Stimulated activated CD8-positive, alpha-beta memory T cell treated with anti-CD3 and anti-CD28 coated beads, Interleukin-4, amount 100 ng/mL, for 48 hours (primary cell): ENCODE data around the gene LSS.

ENCODE experiments used
- DNase-seq: peaks from one replicate; pipeline ENCODE4 v3.0.0-alpha.2; 2020

The LSS gene

GRCh38 chr21:46228345-46229051, at the start of gene LSS:
LSS (minus strand) TSS chr21:46228774; CDS start chr21:46228745, 29 bp downstream.
- peak; percentile 97 for DNase-seq

GRCh38 chr21:46274797-46275390, 46.3 kb upstream of the LSS start:
- no peak for DNase-seq

GRCh38 chr21:46273341-46273740, 44.8 kb upstream of the LSS start:
- DNase-seq = no peak

- DNase-seq = no peak
Measured at GRCh38 chr21:46269466-46269865, 40.9 kb upstream of the LSS start.

- no peak for DNase-seq
Measured at GRCh38 chr21:46268371-46268770, 39.8 kb upstream of the LSS start.

- DNase-seq = no peak
Measured at GRCh38 chr21:46266946-46267345, 38.4 kb upstream of the LSS start.

GRCh38 chr21:46265736-46266525, 37.4 kb upstream of the LSS start:
- DNase-seq = no peak

- DNase-seq = no peak
Measured at GRCh38 chr21:46264690-46265144, 36.1 kb upstream of the LSS start.

GRCh38 chr21:46264046-46264689, 35.6 kb upstream of the LSS start:
- no peak for DNase-seq

GRCh38 chr21:46256501-46256994, 28.0 kb upstream of the LSS start:
- DNase-seq = no peak

GRCh38 chr21:46255758-46256337, 27.3 kb upstream of the LSS start:
- no peak for DNase-seq

GRCh38 chr21:46255166-46255565, 26.6 kb upstream of the LSS start:
- no peak for DNase-seq

GRCh38 chr21:46254208-46254975, 25.8 kb upstream of the LSS start:
- no peak for DNase-seq

- peak; percentile 62 for DNase-seq
Measured at GRCh38 chr21:46253610-46254124, 25.1 kb upstream of the LSS start.

- DNase-seq = no peak
Measured at GRCh38 chr21:46252840-46253239, 24.3 kb upstream of the LSS start.

- no peak for DNase-seq
Measured at GRCh38 chr21:46250146-46250725, 21.7 kb upstream of the LSS start.

- no peak for DNase-seq
Measured at GRCh38 chr21:46248827-46249226, 20.3 kb upstream of the LSS start.

- no peak for DNase-seq
Measured at GRCh38 chr21:46248422-46248782, 19.8 kb upstream of the LSS start.

- DNase-seq = no peak
Measured at GRCh38 chr21:46247699-46248421, 19.3 kb upstream of the LSS start.

GRCh38 chr21:46246345-46246744, 17.8 kb upstream of the LSS start:
- DNase-seq = no peak
